HepG2 (cell line): ENCODE data around the gene MEIOB. TPM values are rescaled to one million over a fixed set of nuclear protein-coding genes. Genes with fewer than 3 reads are reported as not detected.

ENCODE experiments used
- ATAC-seq: fragments of 200-7000 bp; cut with Tn5 transposase; 3 replicates; pipeline ENCODE4 v1.9.1; 2020; ENCODE audit warnings: mild to moderate bottlenecking, moderate library complexity
- BruUV-seq: library from RNA; stranded (reverse); fragments of 400-500 nt; replicated peaks from 2 replicates; lab custom pipeline; 2021; lab: Mats Ljungman, UMichigan
- CTCF ChIA-PET: fragments of 300-600 bp; formaldehyde crosslinking; extraction: SDS; loops from one replicate; lab custom pipeline; 2021; ENCODE audit warnings: low total read pairs, inconsistent platforms, low intra/inter-chr PET ratio; lab: Yijun Ruan, JAX
- POLR2A ChIA-PET: fragments of 350-600 bp; sonication (Branson Sonifier 250); formaldehyde crosslinking; loops from one replicate; lab custom pipeline; 2020; ENCODE audit warnings: antibody characterized with exemption, inconsistent platforms; lab: Yijun Ruan, JAX
- DNase-seq: peaks from one replicate; pipeline ENCODE4 v3.0.0-alpha.2; 2015; ENCODE audit warnings: low spot score
- FAIRE-seq: peaks from 3 replicates; lab custom pipeline; 2011; peaks lifted over from hg19 to GRCh38; lab: Jason Lieb, UNC
- H2AFZ ChIP-seq: one replicate; pipeline ENCODE4 v1.6.1; 2011; ENCODE audit warnings: low read length, inconsistent platforms
- H3K27ac ChIP-seq: fragments of 300-600 bp; 3 replicates; pipeline ENCODE4 v1.8.0; 2011; ENCODE audit warnings: mixed run types, mild to moderate bottlenecking, mixed read lengths, low read length, inconsistent platforms; ENCODE audit not compliant: insufficient read depth; ENCODE audit errors: extremely low read length
- H3K27me3 ChIP-seq, 2 experiments: fragments of 200-600 bp in 1 of 2; 2 replicates in 1 of 2; 3 replicates in 1 of 2; pipeline versions ENCODE4 v1.6.0 to v1.8.0; 2011; ENCODE audit warnings: low read length in 2 of 2, mild to moderate bottlenecking in 2 of 2, moderate library complexity in 2 of 2, inconsistent platforms in 1 of 2; ENCODE audit not compliant: insufficient read depth in 2 of 2, control insufficient read depth in 1 of 2
- H3K36me3 ChIP-seq, 2 experiments: fragments of 200-600 bp in 1 of 2; replicated peaks in 1 of 2; 2 replicates in 1 of 2; 3 replicates in 1 of 2; pipeline versions ENCODE4 v1.5.1 to v1.8.0; 2011; ENCODE audit warnings: low read length in 2 of 2, inconsistent platforms in 1 of 2; ENCODE audit not compliant: insufficient read depth in 2 of 2, control insufficient read depth in 1 of 2
- H3K4me1 ChIP-seq: 2 replicates; pipeline ENCODE4 v1.5.1; 2012; ENCODE audit warnings: low read length, inconsistent platforms; ENCODE audit not compliant: insufficient read depth
- H3K4me2 ChIP-seq: 2 replicates; pipeline ENCODE4 v1.6.0; 2011; ENCODE audit warnings: low read depth, low read length, inconsistent platforms
- H3K4me3 ChIP-seq, 3 experiments: fragments of 200-600 bp in 1 of 3; sonication (generic), shearing (Covaris generic) in 1 of 3; replicated peaks in 1 of 3; 2 replicates each; pipeline ENCODE4 v1.5.1; 2011 to 2016; ENCODE audit warnings: low read length in 3 of 3, inconsistent platforms in 2 of 3, low read depth in 2 of 3, mild to moderate bottlenecking in 2 of 3, control low read depth in 1 of 3, mixed read lengths in 1 of 3; ENCODE audit not compliant: insufficient read depth in 1 of 3
- H3K79me2 ChIP-seq: one replicate; pipeline ENCODE4 v1.6.1; 2011; ENCODE audit warnings: low read length, inconsistent platforms; ENCODE audit not compliant: insufficient read depth
- H3K9ac ChIP-seq: 2 replicates; pipeline ENCODE4 v1.6.0; 2011; ENCODE audit warnings: mild to moderate bottlenecking, low read depth, low read length, inconsistent platforms; ENCODE audit not compliant: insufficient read depth
- H3K9me3 ChIP-seq: 2 replicates; pipeline ENCODE4 v1.5.1; 2012; ENCODE audit warnings: mild to moderate bottlenecking, low read length
- H4K20me1 ChIP-seq: 2 replicates; pipeline ENCODE4 v1.6.0; 2011; ENCODE audit warnings: inconsistent platforms, mild to moderate bottlenecking, low read length, moderate library complexity; ENCODE audit not compliant: insufficient read depth
- AHDC1 ChIP-seq: sonication (generic); formaldehyde crosslinking; IDR thresholded peaks from 2 replicates; pipeline ENCODE4 v1.5.1; 2020; ENCODE audit warnings: mild to moderate bottlenecking, missing genetic modification reagents, borderline replicate concordance
- DR1 ChIP-seq: sonication (generic); formaldehyde crosslinking; IDR thresholded peaks from 2 replicates; pipeline ENCODE4 v1.8.0; 2021; ENCODE audit warnings: mild to moderate bottlenecking, missing genetic modification reagents, inconsistent platforms
- LRRFIP1 ChIP-seq: sonication (generic); formaldehyde crosslinking; conservative IDR thresholded peaks from 2 replicates; pipeline ENCODE4 v1.4.0; 2020; ENCODE audit warnings: missing genetic modification reagents
- MTF2 ChIP-seq: sonication (generic); formaldehyde crosslinking; IDR thresholded peaks from 2 replicates; pipeline ENCODE4 v1.5.0; 2020; ENCODE audit warnings: missing genetic modification reagents, borderline replicate concordance
- THYN1 ChIP-seq: sonication (generic); formaldehyde crosslinking; IDR thresholded peaks from 2 replicates; pipeline ENCODE4 v1.8.1; 2023; ENCODE audit warnings: low read depth, mild to moderate bottlenecking, moderate library complexity, missing genetic modification reagents, borderline replicate concordance
- ZNF784 ChIP-seq: sonication (generic); formaldehyde crosslinking; IDR thresholded peaks from 2 replicates; pipeline ENCODE4 v1.5.1; 2020; ENCODE audit warnings: missing genetic modification reagents, mild to moderate bottlenecking, borderline replicate concordance
- WGBS: methylation state at CpG from one replicate; pipeline ENCODE4 v1.1.6; 2017; ENCODE audit warnings: low lambda C conversion rate; 5-methylcytosine and 5-hydroxymethylcytosine counted together
- in situ Hi-C: cut with HindIII; loops from 2 replicates; pipeline ENCODE4 v1.10.0; 2017; ENCODE audit warnings: low pct_unique_long_range_greater_than_20kb; ENCODE audit not compliant: extremely low pct_ligation_motif_present
- intact Hi-C: fragments of 100-400 bp; cut with micrococcal nuclease; formaldehyde crosslinking; loops from one replicate; pipeline ENCODE4 v1.10.0; 2022; ENCODE audit not compliant: unreplicated experiment
- polyA plus RNA-seq, 8 experiments: library from polyadenylated mRNA; depleted of rRNA in 3 of 8; stranded (reverse) in 7 of 8; unstranded in 1 of 8; fragments of >200 nt; fragmentation: Illumina TruSeq in 4 of 8; extraction: Trizol in 4 of 8; gene quantifications; 2 replicates each; pipeline versions ENCODE4 v1.2.1 to v1.2.3, GENCODE V29; 2011 to 2016; ENCODE audit warnings: low read depth in 4 of 8, missing spikeins in 1 of 8, mixed read lengths in 1 of 8; ENCODE audit not compliant: insufficient read depth in 1 of 8
- total RNA-seq, 5 experiments: library from RNA; depleted of rRNA; stranded (reverse); fragments of >200 nt; fragmentation: Illumina TruSeq; extraction: Trizol; gene quantifications; 2 replicates each; pipeline ENCODE4 v1.2.3, GENCODE V29; 2016; ENCODE audit warnings: low read depth in 1 of 5

MEIOB gene
- total and polyA plus RNA-seq, 2 of the 13 experiments (the other 11 are each of a cell fraction or from before 2014, with no cell fraction given): 0.17 TPM; not detected in 1

- in situ Hi-C loops (no loop called here), intact Hi-C loops (no loop called here)
- DNase-seq: no peak
- Histone ChIP-seq H3K4me2 (no peak overlapping the region), H3K9me3 (no peaks in the 10 kb centered on the region), H3K4me3 (no peak overlapping the region), H4K20me1 (no peaks in the 10 kb centered on the region), H3K4me1 (peaks cover 12% of the 10 kb centered on the region), H3K27ac (no peak overlapping the region), H3K79me2 (no peaks in the 10 kb centered on the region), H3K9ac (no peak overlapping the region), H3K36me3 (no peaks in the 10 kb centered on the region), H2AFZ (no peak overlapping the region), H3K27me3 (peaks cover 18 to 60% of the 10 kb centered on the region in 2 experiments)
- no peak for FAIRE-seq
- ATAC-seq: no peak
- POLR2A ChIA-PET: no interaction called here
- CTCF ChIA-PET: no interaction called here
- WGBS: 51% methylated on average over 3 of the region's 13 CpGs
- no peak for TF ChIP-seq AHDC1
- TF ChIP-seq ZNF784 (CRISPR knock-in tag): no peak
- no peak for TF ChIP-seq THYN1 (CRISPR knock-in tag)
- no peak for TF ChIP-seq LRRFIP1
- TF ChIP-seq DR1: no peak
- no peak for TF ChIP-seq MTF2 (CRISPR knock-in tag)
- BruUV-seq: no TSS peak
Measured at GRCh38 chr16:1903220-1903574, 31.2 kb upstream of the MEIOB start.
